IMR-90 (cell line): ENCODE measurements around the gene TMEM129. TPM values are rescaled to one million over a fixed set of nuclear protein-coding genes. Genes with fewer than 3 reads are reported as not detected.

ENCODE experiments used
- ATAC-seq: fragments of 200-7000 bp; cut with Tn5 transposase; 2 replicates; pipeline ENCODE4 v1.9.1; 2020; ENCODE audit warnings: low read depth, mild to moderate bottlenecking, moderate library complexity
- BruUV-seq: library from RNA; stranded (reverse); fragments of 400-500 nt; replicated peaks from 2 replicates; lab custom pipeline; 2021; lab: Mats Ljungman, UMichigan
- CTCF ChIA-PET: fragments of 300-600 bp; formaldehyde crosslinking; extraction: SDS; loops from one replicate; lab custom pipeline; 2021; ENCODE audit warnings: antibody characterized with exemption; lab: Yijun Ruan, JAX
- POLR2A ChIA-PET: fragments of 300-600 bp; sonication (Branson Sonifier 250); formaldehyde crosslinking; loops from one replicate; lab custom pipeline; 2022; ENCODE audit warnings: antibody characterized with exemption; ENCODE audit not compliant: unreplicated experiment; lab: Charles Lee
- DNase-seq: peaks from one replicate; pipeline ENCODE4 v3.0.0; 2013
- H2AFZ ChIP-seq: replicated peaks from 2 replicates; pipeline ENCODE3; 2013; ENCODE audit warnings: low read length, mild to moderate bottlenecking; ENCODE audit not compliant: poor library complexity
- H2AK5ac ChIP-seq: 2 replicates; pipeline ENCODE4 v1.6.1; 2013; ENCODE audit warnings: low read depth, low read length, inconsistent platforms
- H2AK9ac ChIP-seq: replicated peaks from 2 replicates; pipeline ENCODE3; 2013; ENCODE audit warnings: mild to moderate bottlenecking, low read depth, low read length, moderate library complexity; ENCODE audit not compliant: poor library complexity
- H2BK120ac ChIP-seq: 2 replicates; pipeline ENCODE4 v1.6.1; 2013; ENCODE audit warnings: low read depth, low read length, inconsistent platforms
- H2BK15ac ChIP-seq: 3 replicates; pipeline ENCODE4 v1.6.1; 2013; ENCODE audit warnings: low read depth, low read length, inconsistent platforms
- H2BK20ac ChIP-seq: 2 replicates; pipeline ENCODE4 v1.6.1; 2013; ENCODE audit warnings: low read depth, mild to moderate bottlenecking, inconsistent platforms, low read length, moderate library complexity
- H2BK5ac ChIP-seq: 2 replicates; pipeline ENCODE4 v1.6.1; 2013; ENCODE audit warnings: mild to moderate bottlenecking, low read depth, low read length, inconsistent platforms; ENCODE audit not compliant: poor library complexity, severe bottlenecking
- H3K14ac ChIP-seq: replicated peaks from 2 replicates; pipeline ENCODE4 v1.6.1; 2013; ENCODE audit warnings: low read depth, low read length, inconsistent platforms
- H3K18ac ChIP-seq: 2 replicates; pipeline ENCODE4 v1.6.1; 2013; ENCODE audit warnings: low read depth, low read length, control low read depth
- H3K23ac ChIP-seq: 2 replicates; pipeline ENCODE4 v1.6.1; 2013; ENCODE audit warnings: low read depth, low read length, inconsistent platforms
- H3K27ac ChIP-seq: 2 replicates; pipeline ENCODE4 v1.5.1; 2013; ENCODE audit warnings: mild to moderate bottlenecking, control low read depth, low read length; ENCODE audit not compliant: insufficient read depth
- H3K27me3 ChIP-seq: 2 replicates; pipeline ENCODE4 v1.6.1; 2013; ENCODE audit warnings: low read length; ENCODE audit not compliant: control insufficient read depth, insufficient read depth
- H3K36me3 ChIP-seq: 2 replicates; pipeline ENCODE4 v1.6.1; 2013; ENCODE audit warnings: low read length, mixed read lengths; ENCODE audit not compliant: control insufficient read depth, insufficient read depth
- H3K4ac ChIP-seq: 2 replicates; pipeline ENCODE4 v1.6.1; 2013; ENCODE audit warnings: low read depth, low read length, inconsistent platforms
- H3K4me1 ChIP-seq: 2 replicates; pipeline ENCODE4 v1.6.1; 2013; ENCODE audit warnings: low read length, mixed read lengths; ENCODE audit not compliant: control insufficient read depth, insufficient read depth
- H3K4me2 ChIP-seq: 2 replicates; pipeline ENCODE4 v1.6.1; 2013; ENCODE audit warnings: low read depth, mild to moderate bottlenecking, control low read depth, low read length, moderate library complexity
- H3K4me3 ChIP-seq: 2 replicates; pipeline ENCODE4 v1.5.1; 2013; ENCODE audit warnings: low read depth, mild to moderate bottlenecking, control low read depth, low read length, moderate library complexity; ENCODE audit not compliant: insufficient read depth
- H3K56ac ChIP-seq: 2 replicates; pipeline ENCODE4 v1.6.1; 2013; ENCODE audit warnings: low read length, inconsistent platforms; ENCODE audit not compliant: insufficient read depth; ENCODE audit errors: extremely low read depth
- H3K79me1 ChIP-seq, 2 experiments: 2 replicates each; pipeline ENCODE4 v1.6.1; 2013; ENCODE audit warnings: low read length in 2 of 2, inconsistent platforms in 1 of 2, low read depth in 1 of 2
- H3K9ac ChIP-seq: 2 replicates; pipeline ENCODE4 v1.6.1; 2013; ENCODE audit warnings: low read depth, low read length, control low read depth
- H3K9me1 ChIP-seq: 2 replicates; pipeline ENCODE4 v1.6.1; 2013; ENCODE audit warnings: low read length, inconsistent platforms; ENCODE audit not compliant: insufficient read depth
- H3K9me3 ChIP-seq: 2 replicates; pipeline ENCODE4 v1.6.1; 2013; ENCODE audit warnings: low read length; ENCODE audit not compliant: control insufficient read depth, insufficient read depth
- H4K20me1 ChIP-seq: 2 replicates; pipeline ENCODE4 v1.6.1; 2013; ENCODE audit warnings: low read length, inconsistent platforms; ENCODE audit not compliant: insufficient read depth
- H4K5ac ChIP-seq: 2 replicates; pipeline ENCODE4 v1.6.1; 2013; ENCODE audit warnings: mild to moderate bottlenecking, low read depth, low read length, control low read depth
- H4K8ac ChIP-seq, 2 experiments: 2 replicates each; pipeline ENCODE4 v1.6.1; 2013; ENCODE audit warnings: low read depth in 2 of 2, low read length in 2 of 2, control low read depth in 1 of 2, inconsistent platforms in 1 of 2
- H4K91ac ChIP-seq: 2 replicates; pipeline ENCODE4 v1.6.1; 2013; ENCODE audit warnings: low read depth, low read length, inconsistent platforms; ENCODE audit not compliant: insufficient read depth
- BHLHE40 ChIP-seq: fragments of 150-350 bp; IDR thresholded peaks from 2 replicates; pipeline ENCODE4 v1.6.1; 2016; ENCODE audit warnings: mild to moderate bottlenecking, low read depth, low read length
- CEBPB ChIP-seq: IDR thresholded peaks from 2 replicates; pipeline ENCODE4 v1.6.1; 2012; ENCODE audit warnings: low read depth, low read length, improper control_type of control experiment
- CHD1 ChIP-seq: IDR thresholded peaks from 2 replicates; pipeline ENCODE4 v1.6.1; 2012; ENCODE audit warnings: low read depth, low read length, improper control_type of control experiment
- ELK1 ChIP-seq: fragments of 150-350 bp; IDR thresholded peaks from 2 replicates; pipeline ENCODE4 v1.6.1; 2016; ENCODE audit warnings: low read depth, mild to moderate bottlenecking, low read length, moderate library complexity, borderline replicate concordance
- FOS ChIP-seq: fragments of 150-350 bp; IDR thresholded peaks from 2 replicates; pipeline ENCODE4 v1.6.1; 2016; ENCODE audit warnings: low read depth, low read length
- MAZ ChIP-seq: IDR thresholded peaks from 2 replicates; pipeline ENCODE4 v1.6.1; 2012; ENCODE audit warnings: low read depth, mild to moderate bottlenecking, low read length, improper control_type of control experiment, moderate library complexity, borderline replicate concordance
- RAD21 ChIP-seq: IDR thresholded peaks from 2 replicates; pipeline ENCODE4 v1.6.1; 2012; ENCODE audit warnings: low read length, improper control_type of control experiment
- SMC3 ChIP-seq: fragments of 150-350 bp; IDR thresholded peaks from 2 replicates; pipeline ENCODE4 v1.6.1; 2016; ENCODE audit warnings: low read depth, mild to moderate bottlenecking, antibody characterized with exemption, low read length, moderate library complexity
- USF2 ChIP-seq: fragments of 150-350 bp; IDR thresholded peaks from 2 replicates; pipeline ENCODE4 v1.6.1; 2017; ENCODE audit warnings: mild to moderate bottlenecking, antibody characterized with exemption, low read length, low read depth
- WGBS, 2 experiments: methylation state at CpG; one replicate each; pipeline versions ENCODE4 v1.1.5 to v1.1.7; 2013; ENCODE audit warnings: missing lambda C conversion rate in 2 of 2; ENCODE audit not compliant: insufficient read length in 1 of 2; ENCODE audit errors: extremely low coverage in 2 of 2; 5-methylcytosine and 5-hydroxymethylcytosine counted together
- dilution Hi-C: fragments of 300-500 bp; cut with HindIII; formaldehyde crosslinking; loops from one replicate; pipeline ENCODE4 v1.14.3; 2018; ENCODE audit warnings: low sequenced_read_pairs; ENCODE audit not compliant: unreplicated experiment
- in situ Hi-C: fragments of 300-500 bp; cut with MboI; formaldehyde crosslinking; loops from 3 replicates; pipeline ENCODE4 v1.14.3; 2019; ENCODE audit warnings: low sequenced_read_pairs, inconsistent platforms, mixed read lengths
- intact Hi-C: fragments of 100-400 bp; cut with micrococcal nuclease; formaldehyde crosslinking; loops from 2 replicates; pipeline ENCODE4 v1.10.0; 2022
- polyA plus RNA-seq, 3 experiments: library from polyadenylated mRNA; depleted of rRNA; stranded (reverse); fragments of >200 nt; gene quantifications; 2 replicates each; pipeline ENCODE4 v1.2.3, GENCODE V29; 2012; ENCODE audit warnings: low replicate concordance in 1 of 3
- total RNA-seq: library from RNA; depleted of rRNA; stranded (reverse); fragments of >200 nt; gene quantifications from 2 replicates; pipeline ENCODE4 v1.2.3, GENCODE V29; 2012

TMEM129 gene
- total and polyA plus RNA-seq, 2 of the 4 experiments (the other 2 are of a cell fraction) = 6.6 to 26.6 TPM

DNA sequence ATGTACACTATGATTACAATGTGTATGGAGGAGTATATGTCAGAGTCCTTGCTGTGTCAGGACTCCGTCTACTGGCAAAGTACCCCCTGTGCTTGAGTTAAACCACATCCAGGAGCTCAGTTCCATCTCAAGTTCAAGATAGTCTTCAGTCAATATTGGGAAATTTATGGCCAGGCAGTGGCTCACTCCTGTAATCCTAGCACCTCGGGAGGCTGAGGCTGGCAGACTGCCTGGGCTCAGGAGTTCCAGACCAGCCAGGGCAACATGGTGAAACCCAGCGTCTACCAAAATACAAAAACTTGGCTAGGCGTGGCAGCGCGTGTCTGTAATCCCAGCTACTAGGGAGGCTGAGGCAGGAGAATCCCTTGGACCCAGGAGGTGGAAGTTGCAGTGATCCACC, 14.8 kb downstream of the TMEM129 start:
- Histone ChIP-seq H2AK9ac (no peak overlapping the region), H2BK120ac (no peak overlapping the region), H3K4ac (no peak overlapping the region), H3K18ac (no peak overlapping the region), H3K14ac (no peak overlapping the region), H4K8ac (no peak overlapping the region), H3K9me3 (no peaks in the 10 kb centered on the region), H3K36me3 (peaks cover 28% of the 10 kb centered on the region), H4K5ac (no peak overlapping the region), H2BK20ac (no peak overlapping the region), H2AFZ (no peak overlapping the region), H3K4me3 (no peak overlapping the region), H3K27me3 (no peaks in the 10 kb centered on the region), H2AK5ac (no peak overlapping the region), H3K9ac (no peak overlapping the region), H3K4me1 (peaks cover 9% of the 10 kb centered on the region), H2BK5ac (no peak overlapping the region), H3K27ac (no peak overlapping the region), H3K23ac (no peak overlapping the region), H3K79me1 (peaks cover 28 to 77% of the 10 kb centered on the region in 2 experiments), H3K56ac (no peak overlapping the region), H4K91ac (no peak overlapping the region), H4K20me1 (peaks cover 79% of the 10 kb centered on the region), H2BK15ac (no peak overlapping the region), H3K4me2 (no peak overlapping the region), H3K9me1 (peaks cover 8% of the 10 kb centered on the region; the same call in 1 of the 2 replicates)
- ChIA-PET POLR2A (no interaction called here), CTCF (interaction anchor here (1.6 kb wide), 1 partner anchor 13 kb away, joined by 6 read pairs; no protein-coding TSS in a partner anchor)
- no peak for TF ChIP-seq CHD1
- no peak for TF ChIP-seq ELK1
- no peak for TF ChIP-seq RAD21
- TF ChIP-seq MAZ = no peak
- TF ChIP-seq FOS = no peak
- TF ChIP-seq CEBPB = no peak
- no peak for TF ChIP-seq SMC3
- TF ChIP-seq USF2 = no peak
- no peak for TF ChIP-seq BHLHE40
- DNase-seq = no peak
- 88% methylated on average over 5 of the region's 6 CpGs; no CpG with 5 or more reads in 1 of the 2 experiments for WGBS, 2 experiments
- dilution Hi-C loops (no loop called here), in situ Hi-C loops (no loop called here), intact Hi-C loops (no loop called here)
- BruUV-seq = no TSS peak
- no peak for ATAC-seq
